SK-N-MC (cell line): ENCODE data around the gene ACSM6.

Source experiments
- DNase-seq: peaks from one replicate; pipeline ENCODE4 v3.0.0-alpha.2; 2011; ENCODE audit warnings: low read depth, low spot score
- H3K27ac ChIP-seq: fragments of 200-600 bp; sonication (generic); 2 replicates; pipeline ENCODE4 v1.5.1; 2016; ENCODE audit warnings: mixed run types
- H3K36me3 ChIP-seq: fragments of 200-600 bp; sonication (generic); 2 replicates; pipeline ENCODE4 v1.6.1; 2017; ENCODE audit warnings: antibody characterized with exemption, low read length, mixed read lengths; ENCODE audit not compliant: insufficient read depth
- H3K4me3 ChIP-seq: fragments of 200-600 bp; sonication (generic); 2 replicates; pipeline ENCODE4 v1.5.1; 2016
- H3K9ac ChIP-seq: fragments of 200-600 bp; sonication (generic); 2 replicates; pipeline ENCODE4 v1.8.0; 2017; ENCODE audit warnings: mixed run types, mixed read lengths; ENCODE audit not compliant: insufficient read length
- H3K9me3 ChIP-seq: fragments of 200-600 bp; sonication (generic); 2 replicates; pipeline ENCODE4 v1.6.1; 2017; ENCODE audit warnings: low read depth, mild to moderate bottlenecking, antibody characterized with exemption, low read length, moderate library complexity, mixed read lengths
- EZH2 ChIP-seq: fragments of 200-600 bp; sonication (generic); IDR thresholded peaks from one replicate; pipeline ENCODE4 v1.6.1; 2017; ENCODE audit warnings: antibody characterized with exemption
- FOXP2 ChIP-seq: optimal IDR thresholded peaks from 2 replicates; pipeline ENCODE3; 2011; ENCODE audit warnings: mild to moderate bottlenecking, moderate library complexity; ENCODE audit not compliant: insufficient read depth; ENCODE audit errors: extremely low read length, control extremely low read depth
- POLR2AphosphoS5 ChIP-seq: IDR thresholded peaks from 2 replicates; pipeline ENCODE4 v1.6.1; 2012; ENCODE audit warnings: mild to moderate bottlenecking, low read depth, low read length, borderline replicate concordance

ACSM6 gene

DNA sequence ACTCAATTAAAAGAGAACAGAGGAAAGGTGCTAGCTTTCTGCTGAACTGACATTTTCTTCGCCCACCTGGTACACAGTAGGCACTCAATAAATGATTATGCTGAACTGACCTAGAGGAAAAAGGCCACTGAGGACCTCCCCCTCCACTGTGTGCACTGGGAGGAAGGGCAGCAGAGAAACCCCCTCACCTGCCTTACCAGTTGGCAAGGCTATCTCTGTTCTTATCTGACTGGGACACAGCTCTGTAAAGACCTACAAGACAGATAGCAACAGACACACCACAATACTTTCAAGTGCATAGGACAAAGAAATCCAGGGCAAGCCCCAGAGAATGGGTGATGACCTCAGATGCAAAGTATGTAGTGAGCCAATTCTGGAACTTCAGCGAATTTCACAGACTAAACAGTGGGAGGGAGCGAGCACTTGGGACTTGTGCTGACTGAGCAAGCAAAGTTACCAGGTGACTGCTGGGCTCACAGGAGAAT lies 66.4 kb downstream of the ACSM6 start:
- no peaks in the 10 kb centered on the region for H3K9me3 ChIP-seq
- no peaks in the 10 kb centered on the region for H3K36me3 ChIP-seq
- no peak for TF ChIP-seq POLR2AphosphoS5
- no peak for TF ChIP-seq FOXP2
- TF ChIP-seq EZH2, result no peak
- no peak overlapping the region for H3K27ac ChIP-seq
- no peak for DNase-seq
- no peak overlapping the region for H3K4me3 ChIP-seq
- no peak overlapping the region for H3K9ac ChIP-seq

DNA sequence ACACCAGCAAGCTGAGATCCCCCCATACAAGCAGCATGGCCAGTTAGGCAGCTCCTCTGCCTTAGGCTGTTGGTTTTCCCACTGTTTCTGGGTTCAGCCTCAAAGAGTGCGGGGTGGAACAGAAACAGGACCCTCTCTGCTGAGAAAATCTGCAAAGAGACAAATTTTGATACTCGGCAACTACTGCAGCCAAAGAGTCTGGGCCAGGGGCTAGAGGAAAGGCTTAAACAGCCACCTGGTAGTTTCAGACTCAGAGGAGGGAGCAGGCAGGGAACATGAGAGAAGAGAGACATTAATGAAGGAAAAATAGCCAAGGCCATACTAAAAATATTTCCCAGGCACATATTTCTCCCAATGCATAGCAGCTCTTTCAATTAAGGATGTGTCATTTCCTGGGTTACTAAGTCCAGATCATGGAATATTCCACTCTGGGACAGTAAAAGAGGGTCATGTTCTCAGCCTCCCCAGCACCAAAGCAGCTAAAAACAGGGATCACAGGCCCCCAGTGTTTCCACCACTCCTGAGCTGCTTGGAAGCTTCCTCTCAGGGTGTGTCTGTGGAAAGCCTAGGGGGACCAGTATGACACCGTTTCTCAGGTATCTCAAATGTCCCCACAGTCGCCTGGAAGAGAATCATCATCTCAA lies 67.0 kb downstream of the ACSM6 start:
- no peaks in the 10 kb centered on the region for H3K9me3 ChIP-seq
- H3K36me3 ChIP-seq, result no peaks in the 10 kb centered on the region
- no peak overlapping the region for H3K9ac ChIP-seq
- no peak overlapping the region for H3K27ac ChIP-seq
- TF ChIP-seq POLR2AphosphoS5 (no peak), EZH2 (no peak), FOXP2 (no peak)
- H3K4me3 ChIP-seq, result no peak overlapping the region
- no peak for DNase-seq

DNA sequence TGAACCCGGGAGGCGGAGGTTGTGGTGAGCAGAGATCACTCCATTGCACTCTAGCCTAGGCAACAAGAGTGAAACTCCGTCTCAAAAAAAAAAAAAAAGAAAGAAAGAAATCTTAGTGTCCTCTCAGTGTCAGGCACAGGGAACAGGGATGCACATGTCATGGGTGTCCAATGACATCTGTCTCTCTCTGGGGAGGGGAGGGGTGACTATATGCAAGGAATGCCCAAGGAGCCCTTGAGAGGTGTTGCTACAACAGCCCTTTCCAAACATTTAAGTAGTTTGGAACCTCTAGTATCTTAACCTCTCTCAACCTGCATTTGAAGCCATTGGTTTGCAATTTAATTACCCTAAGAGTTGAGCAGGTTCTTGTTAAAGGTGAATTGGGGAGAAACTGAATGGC lies 67.9 kb downstream of the ACSM6 start:
- Histone ChIP-seq H3K36me3 (no peaks in the 10 kb centered on the region), H3K4me3 (no peak overlapping the region), H3K9me3 (no peaks in the 10 kb centered on the region), H3K27ac (no peak overlapping the region), H3K9ac (no peak overlapping the region)
- TF ChIP-seq EZH2 (no peak), POLR2AphosphoS5 (no peak), FOXP2 (no peak)
- no peak for DNase-seq

DNA sequence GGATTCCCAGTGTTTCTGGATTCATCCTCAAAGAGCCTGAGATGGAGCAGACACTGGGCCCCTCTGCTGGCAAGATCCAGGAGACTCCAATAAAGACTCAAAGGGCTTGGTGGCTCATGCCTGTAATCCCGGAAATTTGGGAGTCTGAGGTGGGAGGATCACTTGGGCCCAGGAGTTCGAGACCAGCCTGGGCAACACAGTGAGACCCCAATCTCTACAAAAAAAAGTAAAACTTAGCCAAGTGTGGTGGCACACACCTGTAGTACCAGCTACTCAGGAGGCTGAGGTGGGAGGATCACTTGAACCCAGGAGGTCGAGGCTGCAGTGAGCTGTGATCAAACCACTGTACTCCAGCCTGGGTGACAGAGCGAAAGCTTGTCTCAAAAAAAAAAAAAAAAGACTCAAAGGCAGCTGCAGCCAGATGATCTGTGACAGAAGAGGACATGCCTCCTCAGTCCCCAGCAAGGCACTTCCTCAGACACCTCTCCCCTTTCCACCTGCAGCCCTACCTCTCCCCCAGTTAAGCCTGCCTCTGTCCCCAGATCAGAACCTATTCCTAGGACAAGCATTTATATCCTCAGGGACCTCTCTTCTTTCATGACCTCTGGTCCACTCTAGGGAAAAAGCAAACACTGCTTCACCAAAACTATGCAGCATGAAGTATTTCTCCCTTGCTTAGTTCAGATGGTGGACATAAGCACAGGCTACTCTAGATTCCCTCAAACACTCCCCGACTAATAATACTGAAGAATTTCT lies 68.9 kb downstream of the ACSM6 start:
- TF ChIP-seq POLR2AphosphoS5 (no peak), FOXP2 (no peak), EZH2 (no peak)
- Histone ChIP-seq H3K27ac (no peak overlapping the region), H3K4me3 (no peak overlapping the region), H3K9me3 (no peaks in the 10 kb centered on the region), H3K9ac (no peak overlapping the region), H3K36me3 (no peaks in the 10 kb centered on the region)
- DNase-seq, result no peak

DNA sequence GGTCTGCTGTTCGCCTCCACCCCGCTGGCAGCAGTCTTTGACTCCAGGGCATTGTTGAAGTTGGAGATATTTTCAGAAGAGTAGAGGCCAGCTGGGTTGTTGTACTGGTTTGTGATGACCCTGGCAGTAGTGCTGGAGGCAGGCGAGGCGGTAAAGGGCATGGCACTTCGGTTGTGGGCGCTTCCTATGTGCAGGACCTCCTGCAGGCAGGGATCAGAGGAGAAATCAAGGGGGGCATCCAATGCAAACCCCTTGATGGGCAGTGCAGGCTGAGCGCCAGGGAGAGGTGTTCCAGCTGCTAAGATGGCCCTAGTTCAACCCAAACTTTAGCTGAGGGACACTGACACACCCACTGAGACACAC lies 69.8 kb downstream of the ACSM6 start:
- H3K27ac ChIP-seq, result no peak overlapping the region
- no peaks in the 10 kb centered on the region for H3K9me3 ChIP-seq
- no peak overlapping the region for H3K9ac ChIP-seq
- no peaks in the 10 kb centered on the region for H3K36me3 ChIP-seq
- no peak for DNase-seq
- no peak for TF ChIP-seq EZH2
- TF ChIP-seq FOXP2, result no peak
- TF ChIP-seq POLR2AphosphoS5, result no peak
- no peak overlapping the region for H3K4me3 ChIP-seq

DNA sequence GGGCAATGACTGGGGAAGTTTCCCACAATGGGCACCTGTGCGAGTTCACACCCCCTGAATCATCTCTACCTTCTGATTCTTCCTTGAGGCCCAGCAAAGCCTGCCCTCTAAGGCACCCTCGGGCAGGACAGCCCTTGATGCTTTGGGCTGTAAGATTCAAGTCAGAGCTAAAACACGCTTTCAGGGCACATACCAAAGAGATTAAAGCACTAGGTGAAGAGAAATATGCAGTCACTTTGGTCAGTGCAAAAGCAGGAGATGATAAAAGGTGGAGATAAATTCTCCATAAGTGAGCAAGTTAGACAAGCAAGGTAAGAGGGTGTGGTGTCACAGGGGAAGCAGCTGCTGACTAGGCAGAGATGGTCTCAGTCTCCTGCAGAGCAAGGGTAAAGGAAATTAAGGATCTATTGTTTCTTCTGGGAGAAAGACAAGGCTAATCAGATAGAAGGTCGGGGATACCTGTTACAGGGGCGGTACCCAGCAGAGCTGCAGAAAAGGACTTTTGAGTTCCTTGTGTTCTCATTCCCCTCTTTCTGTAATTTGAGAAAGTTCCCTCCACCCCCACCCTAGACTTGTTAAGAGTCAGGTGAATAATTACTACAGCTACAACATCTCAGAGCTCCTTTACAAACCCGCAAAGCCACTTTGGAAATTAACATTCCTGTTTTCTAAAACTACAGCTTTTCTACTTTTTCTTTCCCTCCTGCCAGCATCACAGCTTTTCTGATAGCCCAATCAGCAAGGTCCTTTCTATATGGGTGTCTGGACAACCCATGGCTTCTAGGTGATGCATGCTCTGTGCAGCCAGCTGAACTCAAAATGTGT lies 70.4 kb downstream of the ACSM6 start:
- no peak for DNase-seq
- TF ChIP-seq FOXP2 (no peak), POLR2AphosphoS5 (no peak), EZH2 (no peak)
- H3K9ac ChIP-seq, result no peak overlapping the region
- H3K4me3 ChIP-seq, result no peak overlapping the region
- H3K27ac ChIP-seq, result no peak overlapping the region
- H3K36me3 ChIP-seq, result no peaks in the 10 kb centered on the region
- H3K9me3 ChIP-seq, result no peaks in the 10 kb centered on the region

DNA sequence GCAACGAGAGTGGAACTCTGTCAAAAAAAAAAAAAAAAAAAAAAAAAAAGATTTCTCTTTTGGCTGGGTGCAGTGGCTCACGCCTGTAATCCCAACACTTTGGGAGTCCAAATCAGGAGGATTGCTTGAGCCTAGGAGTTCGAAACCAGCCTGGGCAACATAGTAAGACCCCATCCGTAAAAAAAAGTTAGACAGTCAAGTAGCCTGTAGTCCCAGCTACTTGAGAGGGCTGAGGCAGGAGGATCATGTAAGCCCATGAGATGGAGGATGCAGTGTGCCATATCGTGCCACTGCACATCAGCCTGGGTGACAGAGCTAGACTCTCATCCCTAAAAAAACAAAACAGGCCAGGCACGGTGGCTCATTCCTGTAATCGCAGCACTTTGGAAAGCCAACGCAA lies 71.5 kb downstream of the ACSM6 start:
- H3K36me3 ChIP-seq, result no peaks in the 10 kb centered on the region

DNA sequence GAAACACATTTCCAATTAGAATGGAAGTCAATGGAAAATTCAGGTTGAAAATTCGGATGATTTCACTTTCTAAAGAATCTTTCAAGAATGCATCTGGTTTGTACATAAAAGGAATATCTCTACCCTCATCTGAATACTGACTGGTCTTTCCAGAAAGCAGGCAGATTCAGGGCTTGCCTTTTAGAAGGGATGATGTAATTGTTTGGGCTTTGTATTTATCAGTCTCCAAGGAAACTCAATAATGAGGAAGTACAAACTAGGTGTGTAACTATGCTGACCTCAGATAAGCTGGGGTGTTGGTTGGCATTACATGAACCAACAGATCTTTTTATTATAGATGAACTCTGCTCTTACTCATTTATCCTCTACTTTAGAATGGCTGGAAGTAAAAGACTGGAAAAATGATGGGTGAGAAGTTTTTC lies 72.6 kb downstream of the ACSM6 start:
- Histone ChIP-seq H3K9ac (no peak overlapping the region), H3K27ac (no peak overlapping the region), H3K36me3 (no peaks in the 10 kb centered on the region), H3K9me3 (no peaks in the 10 kb centered on the region), H3K4me3 (no peak overlapping the region)
- no peak for DNase-seq
- TF ChIP-seq FOXP2, result no peak
- TF ChIP-seq POLR2AphosphoS5, result no peak
- no peak for TF ChIP-seq EZH2

More for the DNA sequence above, 71.5 kb downstream of the ACSM6 start:
- TF ChIP-seq EZH2 (no peak), POLR2AphosphoS5 (no peak), FOXP2 (no peak)
- no peak for DNase-seq
- no peak overlapping the region for H3K4me3 ChIP-seq
- no peak overlapping the region for H3K27ac ChIP-seq
- H3K9ac ChIP-seq, result no peak overlapping the region
- no peaks in the 10 kb centered on the region for H3K9me3 ChIP-seq

DNA sequence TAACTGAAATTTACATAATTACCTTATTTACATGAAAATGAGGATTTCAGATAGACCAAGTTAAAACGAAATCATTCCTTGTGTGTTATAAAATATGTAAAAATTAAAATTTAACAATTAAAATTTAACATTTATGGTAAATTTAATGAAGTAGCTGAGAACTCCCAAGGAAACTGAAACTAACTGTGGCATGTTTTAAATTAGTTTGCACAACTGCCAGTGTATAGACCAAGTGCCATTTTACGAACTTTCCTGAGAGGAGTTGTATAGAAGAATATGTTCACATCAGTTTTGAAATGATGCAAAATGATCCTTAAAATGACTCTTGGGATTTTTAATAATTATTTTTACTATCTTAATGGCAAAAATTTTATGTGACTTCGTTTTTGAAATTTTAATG lies 73.2 kb downstream of the ACSM6 start:
- Histone ChIP-seq H3K27ac (no peak overlapping the region), H3K4me3 (no peak overlapping the region), H3K9me3 (no peaks in the 10 kb centered on the region), H3K36me3 (no peaks in the 10 kb centered on the region), H3K9ac (no peak overlapping the region)
- no peak for DNase-seq
- TF ChIP-seq EZH2 (no peak), POLR2AphosphoS5 (no peak), FOXP2 (no peak)
